HepG2 (cell line): ENCODE measurements around the gene CLDN4. TPM values are rescaled to one million over a fixed set of nuclear protein-coding genes. Genes with fewer than 3 reads are reported as not detected.
A peak's percentile ranks its signal among the peaks of the same experiment; 100 is the strongest.

ENCODE experiments used
- ARID2 ChIP-seq: sonication (generic); formaldehyde crosslinking; IDR thresholded peaks from 2 replicates; pipeline ENCODE4 v1.8.1; 2022; ENCODE audit warnings: mild to moderate bottlenecking, missing genetic modification reagents, borderline replicate concordance
- HMGA1 ChIP-seq: sonication (generic); formaldehyde crosslinking; conservative IDR thresholded peaks from 2 replicates; pipeline ENCODE4 v1.4.0; 2020; ENCODE audit warnings: missing genetic modification reagents
- HOXA7 ChIP-seq: sonication (generic); formaldehyde crosslinking; IDR thresholded peaks from 2 replicates; pipeline ENCODE4 v1.8.1; 2022; ENCODE audit warnings: mild to moderate bottlenecking, missing genetic modification reagents, moderate library complexity
- MAZ ChIP-seq, 2 experiments: sonication (generic) in 1 of 2; formaldehyde crosslinking in 1 of 2; IDR thresholded peaks; 2 replicates each; pipeline versions ENCODE4 v1.5.0 to v1.6.1; 2012 to 2020; ENCODE audit warnings: low read depth in 2 of 2, mild to moderate bottlenecking in 2 of 2, borderline replicate concordance in 1 of 2, improper control_type of control experiment in 1 of 2, low read length in 1 of 2, missing genetic modification reagents in 1 of 2, moderate library complexity in 1 of 2
- MBNL3 ChIP-seq: fragments of 250-450 bp; sonication (Bioruptor Pico); conservative IDR thresholded peaks from 2 replicates; pipeline ENCODE4 v1.8.0; 2022; ENCODE audit warnings: mild to moderate bottlenecking, inconsistent platforms
- NFE2 ChIP-seq: sonication (generic); formaldehyde crosslinking; IDR thresholded peaks from 2 replicates; pipeline ENCODE4 v1.4.0; 2020; ENCODE audit warnings: missing genetic modification reagents
- NR1H2 ChIP-seq: sonication (generic); formaldehyde crosslinking; IDR thresholded peaks from 2 replicates; pipeline ENCODE4 v1.8.1; 2022; ENCODE audit warnings: low read depth, missing genetic modification reagents, borderline replicate concordance
- PPARG ChIP-seq: conservative IDR thresholded peaks from 2 replicates; pipeline ENCODE4 v1.6.1; 2016; ENCODE audit warnings: missing biosample characterization, missing genetic modification reagents
- PTBP1 ChIP-seq: fragments of 200-400 bp; formaldehyde crosslinking; IDR thresholded peaks from 2 replicates; pipeline ENCODE4 v1.6.1; 2018; ENCODE audit warnings: low read length, low read depth; ENCODE audit not compliant: poor library complexity, severe bottlenecking
- SETDB1 ChIP-seq: sonication (generic); formaldehyde crosslinking; IDR thresholded peaks from 2 replicates; pipeline ENCODE4 v1.5.1; 2020; ENCODE audit warnings: missing genetic modification reagents, mild to moderate bottlenecking, borderline replicate concordance
- STAT5B ChIP-seq: sonication (generic); formaldehyde crosslinking; IDR thresholded peaks from 2 replicates; pipeline ENCODE4 v1.4.0; 2020; ENCODE audit warnings: missing genetic modification reagents
- ZFP82 ChIP-seq: sonication (generic); formaldehyde crosslinking; IDR thresholded peaks from 2 replicates; pipeline ENCODE4 v1.5.1; 2020; ENCODE audit warnings: mild to moderate bottlenecking, missing genetic modification reagents, borderline replicate concordance
- ZNF121 ChIP-seq: sonication (generic); formaldehyde crosslinking; IDR thresholded peaks from 2 replicates; pipeline ENCODE4 v1.5.0; 2020; ENCODE audit warnings: mild to moderate bottlenecking, missing genetic modification reagents
- ZNF343 ChIP-seq: sonication (generic); formaldehyde crosslinking; IDR thresholded peaks from 2 replicates; pipeline ENCODE4 v1.4.0; 2020; ENCODE audit warnings: mild to moderate bottlenecking, missing genetic modification reagents
- ZNF441 ChIP-seq: sonication (generic); formaldehyde crosslinking; IDR thresholded peaks from 2 replicates; pipeline ENCODE4 v1.7.0; 2021; ENCODE audit warnings: missing genetic modification reagents, borderline replicate concordance
- ZNF510 ChIP-seq: sonication (generic); formaldehyde crosslinking; IDR thresholded peaks from 2 replicates; pipeline ENCODE4 v1.4.0; 2020; ENCODE audit warnings: low read depth, mild to moderate bottlenecking, missing genetic modification reagents
- ZNF547 ChIP-seq: sonication (generic); formaldehyde crosslinking; IDR thresholded peaks from 2 replicates; pipeline ENCODE4 v1.5.1; 2020; ENCODE audit warnings: mild to moderate bottlenecking, missing genetic modification reagents
- ZNF607 ChIP-seq: sonication (generic); formaldehyde crosslinking; IDR thresholded peaks from 2 replicates; pipeline ENCODE4 v1.5.1; 2020; ENCODE audit warnings: missing genetic modification reagents, mild to moderate bottlenecking, borderline replicate concordance
- ZSCAN22 ChIP-seq: sonication (generic); formaldehyde crosslinking; IDR thresholded peaks from 2 replicates; pipeline ENCODE4 v1.4.0; 2020; ENCODE audit warnings: mild to moderate bottlenecking, missing genetic modification reagents
- polyA plus RNA-seq, 8 experiments: library from polyadenylated mRNA; depleted of rRNA in 3 of 8; stranded (reverse) in 7 of 8; unstranded in 1 of 8; fragments of >200 nt; fragmentation: Illumina TruSeq in 4 of 8; extraction: Trizol in 4 of 8; gene quantifications; 2 replicates each; pipeline versions ENCODE4 v1.2.1 to v1.2.3, GENCODE V29; 2011 to 2016; ENCODE audit warnings: low read depth in 4 of 8, missing spikeins in 1 of 8, mixed read lengths in 1 of 8; ENCODE audit not compliant: insufficient read depth in 1 of 8
- total RNA-seq, 5 experiments: library from RNA; depleted of rRNA; stranded (reverse); fragments of >200 nt; fragmentation: Illumina TruSeq; extraction: Trizol; gene quantifications; 2 replicates each; pipeline ENCODE4 v1.2.3, GENCODE V29; 2016; ENCODE audit warnings: low read depth in 1 of 5
- TF ChIP-seq, protein P1 (sequence below): sonication (generic); formaldehyde crosslinking; IDR thresholded peaks from 2 replicates; pipeline ENCODE4 v1.4.0; 2020; ENCODE audit warnings: missing genetic modification reagents
- TF ChIP-seq, protein P2 (sequence below): sonication (generic); formaldehyde crosslinking; conservative IDR thresholded peaks from 2 replicates; pipeline ENCODE4 v1.4.0; 2020; ENCODE audit warnings: missing genetic modification reagents
- TF ChIP-seq, protein P3 (sequence below): sonication (generic); formaldehyde crosslinking; IDR thresholded peaks from 2 replicates; pipeline ENCODE4 v1.4.0; 2020; ENCODE audit warnings: mild to moderate bottlenecking, missing genetic modification reagents
- TF ChIP-seq, protein P4 (sequence below): IDR thresholded peaks from 2 replicates; pipeline ENCODE4 v1.6.1; 2016; ENCODE audit warnings: control low read depth
- TF ChIP-seq, protein P5 (sequence below): IDR thresholded peaks from 2 replicates; pipeline ENCODE4 v1.6.1; 2016

CLDN4 gene
- total and polyA plus RNA-seq, 2 of the 13 experiments (the other 11 are each of a cell fraction or from before 2014, with no cell fraction given), result 28.2 to 35.7 TPM

DNA sequence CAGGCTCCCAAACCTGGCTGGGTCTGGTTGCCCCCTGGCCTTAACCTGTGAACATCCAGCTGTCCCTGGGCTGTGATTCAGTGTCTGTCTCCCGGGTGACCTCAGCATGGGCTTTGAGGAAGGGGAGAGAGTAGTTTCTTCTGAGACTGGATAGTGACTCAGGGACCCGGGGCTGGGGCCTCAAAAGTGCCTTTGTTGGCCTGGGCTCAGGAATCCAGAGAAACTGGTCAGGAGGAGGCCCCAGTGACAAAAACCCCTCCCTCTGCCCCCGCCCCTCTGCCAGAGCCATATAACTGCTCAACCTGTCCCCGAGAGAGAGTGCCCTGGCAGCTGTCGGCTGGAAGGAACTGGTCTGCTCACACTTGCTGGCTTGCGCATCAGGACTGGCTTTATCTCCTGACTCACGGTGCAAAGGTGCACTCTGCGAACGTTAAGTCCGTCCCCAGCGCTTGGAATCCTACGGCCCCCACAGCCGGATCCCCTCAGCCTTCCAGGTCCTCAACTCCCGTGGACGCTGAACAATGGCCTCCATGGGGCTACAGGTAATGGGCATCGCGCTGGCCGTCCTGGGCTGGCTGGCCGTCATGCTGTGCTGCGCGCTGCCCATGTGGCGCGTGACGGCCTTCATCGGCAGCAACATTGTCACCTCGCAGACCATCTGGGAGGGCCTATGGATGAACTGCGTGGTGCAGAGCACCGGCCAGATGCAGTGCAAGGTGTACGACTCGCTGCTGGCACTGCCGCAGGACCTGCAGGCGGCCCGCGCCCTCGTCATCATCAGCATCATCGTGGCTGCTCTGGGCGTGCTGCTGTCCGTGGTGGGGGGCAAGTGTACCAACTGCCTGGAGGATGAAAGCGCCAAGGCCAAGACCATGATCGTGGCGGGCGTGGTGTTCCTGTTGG is at the start of gene CLDN4 (continued):
- TF ChIP-seq, protein P1, sequence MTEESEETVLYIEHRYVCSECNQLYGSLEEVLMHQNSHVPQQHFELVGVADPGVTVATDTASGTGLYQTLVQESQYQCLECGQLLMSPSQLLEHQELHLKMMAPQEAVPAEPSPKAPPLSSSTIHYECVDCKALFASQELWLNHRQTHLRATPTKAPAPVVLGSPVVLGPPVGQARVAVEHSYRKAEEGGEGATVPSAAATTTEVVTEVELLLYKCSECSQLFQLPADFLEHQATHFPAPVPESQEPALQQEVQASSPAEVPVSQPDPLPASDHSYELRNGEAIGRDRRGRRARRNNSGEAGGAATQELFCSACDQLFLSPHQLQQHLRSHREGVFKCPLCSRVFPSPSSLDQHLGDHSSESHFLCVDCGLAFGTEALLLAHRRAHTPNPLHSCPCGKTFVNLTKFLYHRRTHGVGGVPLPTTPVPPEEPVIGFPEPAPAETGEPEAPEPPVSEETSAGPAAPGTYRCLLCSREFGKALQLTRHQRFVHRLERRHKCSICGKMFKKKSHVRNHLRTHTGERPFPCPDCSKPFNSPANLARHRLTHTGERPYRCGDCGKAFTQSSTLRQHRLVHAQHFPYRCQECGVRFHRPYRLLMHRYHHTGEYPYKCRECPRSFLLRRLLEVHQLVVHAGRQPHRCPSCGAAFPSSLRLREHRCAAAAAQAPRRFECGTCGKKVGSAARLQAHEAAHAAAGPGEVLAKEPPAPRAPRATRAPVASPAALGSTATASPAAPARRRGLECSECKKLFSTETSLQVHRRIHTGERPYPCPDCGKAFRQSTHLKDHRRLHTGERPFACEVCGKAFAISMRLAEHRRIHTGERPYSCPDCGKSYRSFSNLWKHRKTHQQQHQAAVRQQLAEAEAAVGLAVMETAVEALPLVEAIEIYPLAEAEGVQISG, result peak; percentile 28; the same call in 1 of the 2 replicates
- TF ChIP-seq NR1H2 (CRISPR knock-in tag), result no peak
- TF ChIP-seq, protein P2, sequence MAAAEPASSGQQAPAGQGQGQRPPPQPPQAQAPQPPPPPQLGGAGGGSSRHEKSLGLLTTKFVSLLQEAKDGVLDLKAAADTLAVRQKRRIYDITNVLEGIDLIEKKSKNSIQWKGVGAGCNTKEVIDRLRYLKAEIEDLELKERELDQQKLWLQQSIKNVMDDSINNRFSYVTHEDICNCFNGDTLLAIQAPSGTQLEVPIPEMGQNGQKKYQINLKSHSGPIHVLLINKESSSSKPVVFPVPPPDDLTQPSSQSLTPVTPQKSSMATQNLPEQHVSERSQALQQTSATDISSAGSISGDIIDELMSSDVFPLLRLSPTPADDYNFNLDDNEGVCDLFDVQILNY (CRISPR knock-in tag), result no peak
- TF ChIP-seq PTBP1, result peak; percentile 18
- peak; percentile 63 for TF ChIP-seq NFE2 (CRISPR knock-in tag)
- TF ChIP-seq ZNF343 (CRISPR knock-in tag), result no peak
- no peak for TF ChIP-seq ZNF510 (CRISPR knock-in tag)
- TF ChIP-seq, protein P3, sequence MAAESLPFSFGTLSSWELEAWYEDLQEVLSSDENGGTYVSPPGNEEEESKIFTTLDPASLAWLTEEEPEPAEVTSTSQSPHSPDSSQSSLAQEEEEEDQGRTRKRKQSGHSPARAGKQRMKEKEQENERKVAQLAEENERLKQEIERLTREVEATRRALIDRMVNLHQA, result no peak
- TF ChIP-seq ZSCAN22 (CRISPR knock-in tag), result no peak
- peak; percentile 49; the same call in 1 of the 2 replicates for TF ChIP-seq ZNF607
- no peak for TF ChIP-seq ZNF547 (CRISPR knock-in tag)
- TF ChIP-seq STAT5B (CRISPR knock-in tag), result peak; percentile 35; the same call in 1 of the 2 replicates
- TF ChIP-seq ARID2 (CRISPR knock-in tag), result no peak; the same call in 1 of the 2 replicates
- no peak for TF ChIP-seq HMGA1
- TF ChIP-seq ZNF121, result peak; percentile 94
- no peak for TF ChIP-seq ZFP82 (CRISPR knock-in tag)
- TF ChIP-seq MBNL3, result no peak
- peak; percentile 63; the same call in 1 of the 2 replicates for TF ChIP-seq MAZ (IDR thresholded peaks at IDR 0.05; ENCODE audit: borderline replicate concordance, low read depth, low read length)
- no peak for TF ChIP-seq MAZ (CRISPR knock-in tag; IDR thresholded peaks at IDR 0.05; ENCODE audit: low read depth)
- no peak for TF ChIP-seq SETDB1 (CRISPR knock-in tag)
- no peak for TF ChIP-seq HOXA7
- no peak for TF ChIP-seq PPARG (CRISPR knock-in tag)
- TF ChIP-seq, protein P4, sequence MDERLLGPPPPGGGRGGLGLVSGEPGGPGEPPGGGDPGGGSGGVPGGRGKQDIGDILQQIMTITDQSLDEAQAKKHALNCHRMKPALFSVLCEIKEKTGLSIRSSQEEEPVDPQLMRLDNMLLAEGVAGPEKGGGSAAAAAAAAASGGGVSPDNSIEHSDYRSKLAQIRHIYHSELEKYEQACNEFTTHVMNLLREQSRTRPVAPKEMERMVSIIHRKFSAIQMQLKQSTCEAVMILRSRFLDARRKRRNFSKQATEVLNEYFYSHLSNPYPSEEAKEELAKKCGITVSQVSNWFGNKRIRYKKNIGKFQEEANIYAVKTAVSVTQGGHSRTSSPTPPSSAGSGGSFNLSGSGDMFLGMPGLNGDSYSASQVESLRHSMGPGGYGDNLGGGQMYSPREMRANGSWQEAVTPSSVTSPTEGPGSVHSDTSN (CRISPR knock-in tag), result no peak
- TF ChIP-seq ZNF441 (CRISPR knock-in tag), result no peak
- TF ChIP-seq, protein P5, sequence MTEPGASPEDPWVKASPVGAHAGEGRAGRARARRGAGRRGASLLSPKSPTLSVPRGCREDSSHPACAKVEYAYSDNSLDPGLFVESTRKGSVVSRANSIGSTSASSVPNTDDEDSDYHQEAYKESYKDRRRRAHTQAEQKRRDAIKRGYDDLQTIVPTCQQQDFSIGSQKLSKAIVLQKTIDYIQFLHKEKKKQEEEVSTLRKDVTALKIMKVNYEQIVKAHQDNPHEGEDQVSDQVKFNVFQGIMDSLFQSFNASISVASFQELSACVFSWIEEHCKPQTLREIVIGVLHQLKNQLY (CRISPR knock-in tag), result no peak
